WTC11 (cell line): ENCODE data around the gene CAPZB. TPM values are rescaled to one million over a fixed set of nuclear protein-coding genes. Genes with fewer than 3 reads are reported as not detected.

ENCODE experiments used
- ATAC-seq: fragments of 200-7000 bp; cut with Tn5 transposase; 2 replicates; pipeline ENCODE4 v1.10.0; 2021; ENCODE audit warnings: mild to moderate bottlenecking, moderate library complexity
- CTCF ChIA-PET: fragments of 300-600 bp; sonication (Branson Sonifier 250); formaldehyde crosslinking; loops from one replicate; lab custom pipeline; 2021; ENCODE audit warnings: antibody characterized with exemption; lab: Charles Lee
- POLR2A ChIA-PET: fragments of 350-600 bp; sonication (Branson Sonifier 250); formaldehyde crosslinking; loops from one replicate; lab custom pipeline; 2021; ENCODE audit warnings: antibody characterized with exemption; lab: Charles Lee
- DNase-seq: peaks from one replicate; pipeline ENCODE4 v3.0.0; 2021; ENCODE audit warnings: low spot score
- H3K27ac Mint-ChIP-seq: 2 replicates; pipeline ENCODE4 v1.8.0; 2021; ENCODE audit warnings: mixed read lengths
- H3K27me3 Mint-ChIP-seq: 2 replicates; pipeline ENCODE4 v1.8.0; 2021; ENCODE audit warnings: low read depth, mild to moderate bottlenecking, moderate library complexity, mixed read lengths
- H3K36me3 Mint-ChIP-seq: 2 replicates; pipeline ENCODE4 v1.8.0; 2021; ENCODE audit warnings: mixed read lengths
- H3K4me1 Mint-ChIP-seq: 2 replicates; pipeline ENCODE4 v1.8.0; 2022; ENCODE audit warnings: mixed read lengths
- H3K4me3 Mint-ChIP-seq: 2 replicates; pipeline ENCODE4 v1.8.0; 2021; ENCODE audit warnings: mild to moderate bottlenecking, moderate library complexity, mixed read lengths
- H3K9me3 Mint-ChIP-seq: 2 replicates; pipeline ENCODE4 v1.8.0; 2021; ENCODE audit warnings: mixed read lengths
- AR ChIP-seq: fragments of 250-450 bp; sonication (Bioruptor Pico); IDR thresholded peaks from 2 replicates; pipeline ENCODE4 v1.9.0; 2021; ENCODE audit warnings: mild to moderate bottlenecking
- ATF1 ChIP-seq: sonication (generic); formaldehyde crosslinking; IDR thresholded peaks from 2 replicates; pipeline ENCODE4 v1.8.1; 2023; ENCODE audit warnings: mild to moderate bottlenecking, moderate library complexity, missing genetic modification reagents
- CBFB ChIP-seq: sonication (generic); formaldehyde crosslinking; IDR thresholded peaks from 2 replicates; pipeline ENCODE4 v1.8.1; 2022; ENCODE audit warnings: mild to moderate bottlenecking, low read depth, missing genetic modification reagents
- CDX4 ChIP-seq: fragments of 250-450 bp; sonication (Bioruptor Pico); IDR thresholded peaks from 2 replicates; pipeline ENCODE4 v1.9.0; 2021; ENCODE audit warnings: moderate library complexity, mild to moderate bottlenecking, inconsistent platforms, borderline replicate concordance
- CREB1 ChIP-seq: sonication (generic); formaldehyde crosslinking; IDR thresholded peaks from 2 replicates; pipeline ENCODE4 v1.8.0; 2023; ENCODE audit warnings: mild to moderate bottlenecking, missing genetic modification reagents
- E2F1 ChIP-seq: sonication (generic); formaldehyde crosslinking; IDR thresholded peaks from 2 replicates; pipeline ENCODE4 v1.8.0; 2022; ENCODE audit warnings: mild to moderate bottlenecking, missing genetic modification reagents
- E2F4 ChIP-seq: sonication (generic); formaldehyde crosslinking; IDR thresholded peaks from 2 replicates; pipeline ENCODE4 v1.8.1; 2022; ENCODE audit warnings: low read depth, mild to moderate bottlenecking, moderate library complexity, missing genetic modification reagents, borderline replicate concordance
- E2F5 ChIP-seq: sonication (generic); formaldehyde crosslinking; IDR thresholded peaks from 2 replicates; pipeline ENCODE4 v1.8.1; 2022; ENCODE audit warnings: mild to moderate bottlenecking, moderate library complexity, missing genetic modification reagents
- ELF4 ChIP-seq: sonication (generic); formaldehyde crosslinking; IDR thresholded peaks from 2 replicates; pipeline ENCODE4 v1.8.1; 2022; ENCODE audit warnings: low read depth, mild to moderate bottlenecking, moderate library complexity, missing genetic modification reagents
- ETV6 ChIP-seq: sonication (generic); formaldehyde crosslinking; IDR thresholded peaks from 2 replicates; pipeline ENCODE4 v1.8.1; 2022; ENCODE audit warnings: mild to moderate bottlenecking, missing genetic modification reagents
- FOXJ3 ChIP-seq: sonication (generic); formaldehyde crosslinking; IDR thresholded peaks from 2 replicates; pipeline ENCODE4 v1.9.0; 2021; ENCODE audit warnings: missing genetic modification reagents, mild to moderate bottlenecking, borderline replicate concordance
- IRF2 ChIP-seq: sonication (generic); formaldehyde crosslinking; IDR thresholded peaks from 2 replicates; pipeline ENCODE4 v1.8.0; 2022; ENCODE audit warnings: low read depth, missing genetic modification reagents, borderline replicate concordance
- JUN ChIP-seq: sonication (generic); formaldehyde crosslinking; IDR thresholded peaks from 2 replicates; pipeline ENCODE4 v1.8.0; 2023; ENCODE audit warnings: mild to moderate bottlenecking, missing genetic modification reagents
- KAT7 ChIP-seq: sonication (generic); formaldehyde crosslinking; IDR thresholded peaks from 2 replicates; pipeline ENCODE4 v1.8.1; 2023; ENCODE audit warnings: missing genetic modification reagents, mild to moderate bottlenecking, borderline replicate concordance
- PREB ChIP-seq: sonication (generic); formaldehyde crosslinking; IDR thresholded peaks from 2 replicates; pipeline ENCODE4 v1.8.1; 2022; ENCODE audit warnings: mild to moderate bottlenecking, missing genetic modification reagents, moderate library complexity, borderline replicate concordance
- RELA ChIP-seq: sonication (generic); formaldehyde crosslinking; IDR thresholded peaks from 2 replicates; pipeline ENCODE4 v1.8.1; 2022; ENCODE audit warnings: missing genetic modification reagents, mild to moderate bottlenecking, borderline replicate concordance
- SMAD4 ChIP-seq: sonication (generic); formaldehyde crosslinking; IDR thresholded peaks from 2 replicates; pipeline ENCODE4 v1.8.0; 2022; ENCODE audit warnings: mild to moderate bottlenecking, missing genetic modification reagents
- TCF7 ChIP-seq: sonication (generic); formaldehyde crosslinking; IDR thresholded peaks from 2 replicates; pipeline ENCODE4 v1.8.0; 2022; ENCODE audit warnings: mild to moderate bottlenecking, low read depth, missing genetic modification reagents, moderate library complexity
- TEAD1 ChIP-seq: sonication (generic); formaldehyde crosslinking; IDR thresholded peaks from 2 replicates; pipeline ENCODE4 v1.8.0; 2022; ENCODE audit warnings: mild to moderate bottlenecking, missing genetic modification reagents
- ZNF138 ChIP-seq: sonication (generic); formaldehyde crosslinking; conservative IDR thresholded peaks from 2 replicates; pipeline ENCODE4 v1.8.1; 2022; ENCODE audit warnings: mild to moderate bottlenecking, moderate library complexity, missing genetic modification reagents
- total RNA-seq: library from RNA; stranded (reverse); gene quantifications from 3 replicates; pipeline ENCODE4 v1.2.3, GENCODE V29; 2021

CAPZB gene
- total RNA-seq, 1 experiment from 2014 or later: 348 TPM

- Mint-ChIP-seq H3K4me1 (peaks cover 14% of the 10 kb centered on the region), H3K27me3 (no peaks in the 10 kb centered on the region), H3K4me3 (no peak overlapping the region), H3K27ac (no peak overlapping the region), H3K36me3 (no peaks in the 10 kb centered on the region; the same call in 1 of the 2 replicates), H3K9me3 (no peaks in the 10 kb centered on the region)
- DNase-seq (no peak), ATAC-seq (no peak)
- CTCF ChIA-PET: interaction anchor here (1.8 to 2.1 kb wide), 2 partner anchors 249 to 317 kb away, joined by 4 to 5 read pairs; no protein-coding TSS in a partner anchor
- POLR2A ChIA-PET: no interaction called here
- TF ChIP-seq E2F4: no peak
- TF ChIP-seq IRF2 (CRISPR knock-in tag): no peak
- TF ChIP-seq AR: no peak
- no peak for TF ChIP-seq JUN (CRISPR knock-in tag)
- no peak for TF ChIP-seq ATF1 (CRISPR knock-in tag)
- no peak for TF ChIP-seq RELA (CRISPR knock-in tag)
- TF ChIP-seq ETV6 (CRISPR knock-in tag): no peak
- no peak for TF ChIP-seq SMAD4 (CRISPR knock-in tag)
- TF ChIP-seq KAT7 (CRISPR knock-in tag): no peak
- TF ChIP-seq CREB1 (CRISPR knock-in tag): no peak
- no peak for TF ChIP-seq CBFB (CRISPR knock-in tag)
- no peak for TF ChIP-seq TCF7 (CRISPR knock-in tag)
- no peak for TF ChIP-seq E2F5 (CRISPR knock-in tag)
- TF ChIP-seq CDX4 (CRISPR knock-in tag): no peak
- TF ChIP-seq TEAD1 (CRISPR knock-in tag): no peak
- TF ChIP-seq FOXJ3: no peak
Measured at GRCh38 chr1:19333587-19334354, 151.6 kb downstream of the CAPZB start.

- Mint-ChIP-seq H3K9me3 (no peaks in the 10 kb centered on the region), H3K27me3 (no peaks in the 10 kb centered on the region), H3K36me3 (peaks cover 2% of the 10 kb centered on the region; the same call in 1 of the 2 replicates), H3K27ac (no peak overlapping the region), H3K4me1 (peaks cover 6% of the 10 kb centered on the region), H3K4me3 (no peak overlapping the region)
- ChIA-PET POLR2A (no interaction called here), CTCF (no interaction called here)
- no peak for ATAC-seq
- no peak for DNase-seq
- TF ChIP-seq PREB (CRISPR knock-in tag) (no peak), E2F1 (CRISPR knock-in tag) (no peak), ELF4 (CRISPR knock-in tag) (no peak), ZNF138 (CRISPR knock-in tag) (no peak), AR (no peak), TCF7 (CRISPR knock-in tag) (no peak)
Measured at GRCh38 chr1:19332832-19333231, 152.5 kb downstream of the CAPZB start.
